22Rv1 (cell line): ENCODE data around the gene TECPR1.

ENCODE experiments used
- H3K27ac ChIP-seq: fragments of 450-650 bp; 2 replicates; pipeline ENCODE4 v1.5.1; 2017
- CTCF ChIP-seq: fragments of 450-650 bp; IDR thresholded peaks from 2 replicates; pipeline ENCODE4 v1.5.1; 2017; ENCODE audit warnings: mild to moderate bottlenecking
- ZFX ChIP-seq: fragments of 450-650 bp; IDR thresholded peaks from 2 replicates; pipeline ENCODE4 v1.6.1; 2017; ENCODE audit warnings: antibody characterized with exemption, borderline replicate concordance

Gene TECPR1

GRCh38 chr7:98206451-98207330 lies 45.3 kb downstream of the TECPR1 start:
- no peak for TF ChIP-seq CTCF
- TF ChIP-seq ZFX: no peak
- no peak overlapping the region for H3K27ac ChIP-seq

GRCh38 chr7:98205162-98205845 lies 46.7 kb downstream of the TECPR1 start:
- no peak overlapping the region for H3K27ac ChIP-seq
- TF ChIP-seq ZFX (no peak), CTCF (no peak)

GRCh38 chr7:98204670-98205069 lies 47.4 kb downstream of the TECPR1 start:
- no peak overlapping the region for H3K27ac ChIP-seq
- no peak for TF ChIP-seq CTCF
- TF ChIP-seq ZFX: no peak

GRCh38 chr7:98203964-98204605 lies 47.9 kb downstream of the TECPR1 start:
- H3K27ac ChIP-seq: no peak overlapping the region
- TF ChIP-seq CTCF: no peak
- TF ChIP-seq ZFX: no peak

GRCh38 chr7:98203261-98203963 lies 48.6 kb downstream of the TECPR1 start:
- no peak overlapping the region for H3K27ac ChIP-seq
- TF ChIP-seq CTCF: no peak
- TF ChIP-seq ZFX: no peak

- no peak overlapping the region for H3K27ac ChIP-seq
- TF ChIP-seq CTCF (no peak), ZFX (no peak)
Observed at GRCh38 chr7:98202367-98203195, 49.5 kb downstream of the TECPR1 start.
